Femur (tissue), 1 donor: ENCODE measurements around the gene FBRSL1.
"Not testable (repeated sequence)": the region's sequence is repeated elsewhere in the genome, so short reads cannot be mapped to it uniquely, and the experiment has no call there.

Source experiments
- DNase-seq: peaks from one replicate; pipeline ENCODE4 v3.0.0-alpha.2; 2017

The FBRSL1 gene

DNA sequence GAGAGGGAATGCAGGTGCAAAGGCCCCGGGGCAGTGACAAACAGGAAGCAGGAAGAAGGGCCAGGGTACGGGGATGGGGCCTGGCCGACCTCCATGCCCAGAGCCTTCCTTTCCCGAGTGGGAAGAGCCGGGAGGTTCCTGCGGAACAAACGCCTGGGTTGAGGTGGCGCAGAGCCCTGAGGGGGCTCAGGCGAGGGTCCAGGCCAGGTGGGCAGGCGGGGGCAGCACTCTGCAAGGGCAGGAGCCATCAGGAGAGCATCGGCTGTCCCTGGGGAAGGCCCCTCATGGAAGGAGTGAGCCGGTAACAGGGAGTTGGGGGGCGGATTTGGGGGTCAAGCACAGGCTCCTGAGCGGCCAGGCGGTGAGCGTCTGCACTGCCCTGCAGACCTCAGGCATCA, 18.1 kb upstream of the FBRSL1 start:
- DNase-seq = no peak

DNA sequence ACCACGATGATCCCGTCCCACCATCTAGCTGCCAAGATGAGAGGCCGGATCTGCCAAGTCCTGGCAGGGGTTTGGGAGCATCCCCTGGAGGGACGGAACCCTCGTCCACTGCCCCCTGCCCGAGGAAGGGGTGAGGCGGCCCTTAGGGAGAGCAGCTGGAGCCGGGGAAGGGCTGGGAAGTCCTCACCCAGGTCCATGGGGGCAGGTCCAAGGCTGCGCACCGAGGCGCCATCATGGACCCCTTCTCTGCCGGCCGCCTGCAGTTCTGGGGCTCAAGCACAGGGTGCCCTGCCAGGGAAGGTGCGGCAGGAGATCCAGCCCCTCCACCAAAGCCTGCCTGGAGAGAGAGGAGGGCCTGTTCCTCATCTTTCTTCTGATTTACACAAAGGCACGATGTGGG, 17.6 kb upstream of the FBRSL1 start:
- DNase-seq = no peak

DNA sequence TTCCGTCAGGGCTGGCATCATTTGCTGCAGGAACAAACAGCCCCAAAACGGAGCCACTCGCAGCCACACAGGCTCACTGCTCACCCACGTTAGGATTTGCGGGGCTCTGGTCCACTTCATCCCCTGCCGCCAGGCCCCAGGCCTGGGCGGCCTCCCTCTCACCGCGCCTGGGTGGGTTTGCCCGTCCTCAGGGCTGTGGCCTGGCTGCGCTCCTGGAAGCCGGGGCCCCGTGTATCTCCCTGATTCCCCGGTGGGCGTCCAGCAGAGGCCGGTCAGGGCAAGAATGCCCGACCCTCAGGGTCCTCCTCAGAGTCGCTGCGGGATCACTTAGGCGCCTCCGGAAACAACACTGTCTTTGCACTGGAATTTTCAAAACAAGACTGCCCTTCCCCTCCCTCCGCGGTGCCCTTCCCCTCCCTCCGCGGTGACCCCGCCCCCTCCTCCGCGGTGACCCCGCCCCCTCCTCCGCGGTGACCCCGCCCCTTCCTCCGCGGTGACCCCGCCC, 15.7 kb upstream of the FBRSL1 start:
- no peak for DNase-seq

DNA sequence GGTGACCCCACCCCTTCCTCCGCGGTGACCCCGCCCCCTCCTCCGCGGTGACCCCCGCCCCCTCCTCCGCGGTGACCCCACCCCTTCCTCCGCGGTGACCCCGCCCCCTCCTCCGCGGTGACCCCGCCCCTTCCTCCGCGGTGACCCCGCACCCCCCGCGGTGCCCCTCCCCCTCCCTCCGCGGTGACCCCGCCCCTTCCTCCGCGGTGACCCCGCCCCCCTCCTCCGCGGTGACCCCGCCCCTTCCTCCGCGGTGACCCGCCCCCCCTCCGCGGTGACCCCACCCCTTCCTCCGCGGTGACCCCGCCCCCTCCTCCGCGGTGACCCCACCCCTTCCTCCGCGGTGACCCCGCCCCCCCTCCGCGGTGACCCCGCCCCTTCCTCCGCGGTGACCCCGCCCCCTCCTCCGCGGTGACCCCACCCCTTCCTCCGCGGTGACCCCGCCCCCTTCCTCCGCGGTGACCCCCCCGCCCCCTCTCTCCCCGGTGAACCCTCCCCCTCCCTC, 15.1 kb upstream of the FBRSL1 start:
- DNase-seq = not testable (repeated sequence)

DNA sequence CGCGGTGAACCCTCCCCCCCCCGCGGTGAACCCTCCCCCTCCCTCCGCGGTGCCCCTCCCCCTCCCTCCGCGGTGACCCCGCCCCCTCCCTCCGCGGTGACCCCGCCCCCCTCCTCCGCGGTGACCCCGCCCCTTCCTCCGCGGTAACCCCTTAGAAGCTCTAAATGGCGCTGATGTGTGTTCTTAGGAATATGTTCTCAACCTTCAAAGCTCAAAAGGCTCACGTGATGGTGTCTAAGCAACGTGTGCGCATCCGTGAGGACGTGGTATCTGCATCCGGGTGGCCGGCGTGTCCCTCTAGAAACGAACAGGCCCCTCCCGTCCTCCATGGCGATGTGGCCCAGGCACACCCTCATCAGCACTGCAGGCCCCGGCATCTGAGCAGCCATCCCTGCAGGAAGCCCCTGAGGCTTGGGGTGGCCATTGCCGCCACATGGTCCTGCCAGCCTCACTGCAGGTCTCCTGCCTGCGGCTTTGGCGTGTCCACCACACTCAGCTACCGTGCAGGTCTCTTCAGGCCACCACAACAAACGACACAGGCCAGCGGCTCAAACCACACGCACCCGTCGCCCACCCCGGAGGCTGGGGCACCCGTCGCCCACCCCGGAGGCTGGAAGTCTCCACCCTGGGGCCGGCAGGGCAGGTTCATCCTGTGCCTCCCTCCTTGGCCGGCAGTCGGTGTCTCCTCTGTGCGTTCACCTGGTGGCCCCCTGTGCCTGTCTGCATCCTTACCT, 14.5 kb upstream of the FBRSL1 start:
- no peak for DNase-seq

DNA sequence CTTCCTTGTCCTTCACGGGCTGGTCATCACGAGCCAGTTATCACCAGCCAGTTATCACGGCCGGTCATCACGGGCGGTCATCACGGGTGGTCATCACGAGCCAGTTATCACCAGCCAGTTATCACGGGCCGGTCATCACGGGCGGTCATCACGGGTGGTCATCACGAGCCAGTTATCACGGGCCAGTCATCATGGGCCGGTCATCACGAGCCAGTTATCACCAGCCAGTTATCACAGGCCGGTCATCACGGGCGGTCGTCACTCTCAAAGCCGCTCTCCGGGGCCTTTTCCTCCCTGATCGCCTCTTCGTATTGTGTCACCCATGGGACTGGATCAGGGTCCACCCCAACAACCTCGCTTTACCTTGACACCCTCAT, 13.9 kb upstream of the FBRSL1 start:
- DNase-seq = no peak

DNA sequence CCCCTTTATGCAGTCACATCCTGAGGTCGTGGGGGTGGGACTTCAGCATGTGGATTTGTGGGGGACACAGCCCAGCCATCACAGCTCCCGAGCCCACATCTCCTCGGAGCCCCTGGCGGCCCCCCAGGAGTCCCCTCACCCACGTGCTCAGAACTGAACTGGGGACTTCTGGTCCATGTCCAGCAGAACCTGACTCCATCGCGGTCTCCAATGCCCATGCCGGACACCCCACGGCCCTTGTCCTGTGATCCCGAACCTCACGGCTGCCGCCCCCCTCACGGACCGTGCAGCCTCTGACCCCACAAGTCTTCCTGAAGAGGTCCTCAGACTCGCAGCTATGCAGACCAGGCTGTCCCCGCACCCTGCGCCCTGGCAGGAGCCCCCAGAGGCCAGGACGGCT, 13.5 kb upstream of the FBRSL1 start:
- DNase-seq = no peak

DNA sequence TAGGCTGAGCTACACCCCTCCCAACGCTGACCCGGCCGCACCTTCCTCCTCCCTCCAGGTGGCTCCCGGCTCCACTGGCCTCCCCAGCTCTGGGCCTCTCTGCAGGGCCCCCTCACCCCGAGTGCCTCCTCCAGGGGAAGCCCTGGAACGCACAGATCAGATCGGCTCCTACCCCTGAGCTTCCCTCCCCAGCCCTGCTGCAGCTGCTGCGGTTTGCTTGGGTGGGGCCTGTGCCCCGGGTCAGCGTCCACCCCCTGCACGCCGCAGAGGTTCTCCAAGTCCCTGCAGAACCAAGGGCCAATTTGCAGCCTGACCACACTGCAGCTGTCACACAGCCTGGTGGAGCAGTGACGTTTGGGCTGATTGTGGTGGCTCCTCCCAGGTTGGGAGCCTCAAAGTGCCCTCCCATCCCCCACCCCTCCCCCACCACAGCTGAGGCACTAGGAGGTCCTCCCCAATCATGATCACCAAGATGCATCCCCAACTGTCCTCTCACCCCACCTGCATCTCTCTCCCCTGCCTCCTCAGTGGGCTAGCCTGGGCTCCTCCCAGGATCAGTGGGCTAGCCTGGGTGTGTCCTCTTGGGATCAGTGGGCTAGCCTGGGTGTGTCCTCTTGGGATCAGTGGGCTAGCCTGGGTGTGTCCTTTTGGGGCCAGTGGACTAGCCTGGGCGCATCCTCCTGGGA, 12.8 kb upstream of the FBRSL1 start:
- DNase-seq = no peak

DNA sequence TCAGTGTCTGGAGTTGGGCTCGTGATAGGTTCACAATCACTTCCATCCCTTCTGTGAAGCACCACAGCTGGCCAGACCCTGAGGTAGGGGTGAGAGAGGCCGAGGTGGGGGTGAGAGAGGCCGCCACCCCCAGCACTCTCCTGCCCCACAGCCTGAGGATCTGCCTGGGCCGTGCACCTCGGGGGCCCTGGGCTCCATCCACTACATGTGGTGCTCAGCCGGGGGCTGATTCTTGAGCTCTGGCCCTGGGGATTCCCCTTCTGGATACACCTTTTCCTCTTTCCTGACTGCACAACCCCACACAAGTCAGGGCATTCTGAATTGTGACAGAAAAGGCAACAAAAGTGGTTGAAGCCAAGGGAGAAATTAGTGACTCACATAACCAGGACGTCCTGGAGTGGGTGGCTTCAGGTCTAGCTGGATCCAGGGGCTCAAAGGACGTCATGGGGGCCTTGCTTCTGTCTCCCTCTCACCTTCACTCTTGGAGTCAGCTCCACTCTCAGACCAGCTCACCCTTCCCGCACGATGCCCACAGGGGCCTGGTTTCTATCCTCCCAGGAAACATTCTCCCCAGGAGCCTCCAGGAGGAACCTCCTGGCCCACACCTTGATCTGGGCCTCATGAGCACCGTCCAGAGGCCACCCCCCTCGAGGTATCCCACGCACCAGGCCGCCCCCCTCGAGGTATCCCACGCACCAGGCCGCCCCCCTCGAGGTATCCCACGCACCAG, 12.1 kb upstream of the FBRSL1 start:
- no peak for DNase-seq

DNA sequence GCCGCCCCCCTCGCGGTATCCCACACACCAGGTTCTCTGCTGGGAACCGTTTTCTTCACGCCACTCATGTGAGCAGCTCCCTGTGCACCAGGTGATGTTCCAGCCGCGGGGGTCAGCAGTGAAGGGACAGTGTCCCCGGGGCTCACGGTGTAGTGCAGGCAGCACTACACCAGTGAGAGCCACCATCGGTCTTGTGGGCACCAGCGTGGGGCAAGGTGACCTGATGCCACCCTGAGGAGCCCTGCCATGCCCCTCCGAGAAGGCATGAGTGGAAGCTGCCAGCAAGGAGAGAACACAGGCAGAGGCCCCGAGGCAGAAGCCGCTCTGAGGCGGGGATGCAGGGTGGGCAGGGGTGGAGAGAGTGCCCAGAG, 11.5 kb upstream of the FBRSL1 start:
- no peak for DNase-seq

DNA sequence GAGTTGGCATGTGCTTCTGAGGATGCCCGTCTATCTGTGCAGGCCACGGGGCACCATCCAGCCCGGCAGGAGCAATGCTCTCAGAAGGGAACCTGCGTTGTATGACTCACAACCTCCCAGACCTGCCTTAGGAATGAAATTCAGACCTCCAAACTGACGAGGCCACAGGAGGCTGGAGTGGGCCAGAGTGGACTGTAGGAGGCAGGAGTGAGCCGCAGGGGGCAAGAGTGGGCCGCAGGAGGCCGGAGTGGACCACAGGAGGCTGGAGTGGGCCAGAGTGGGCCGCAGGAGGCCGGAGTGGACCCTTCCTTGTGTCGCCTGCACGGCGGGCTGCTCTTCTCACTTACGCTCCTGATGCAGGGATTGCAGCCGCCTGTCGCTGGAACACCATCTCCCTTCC, 11.1 kb upstream of the FBRSL1 start:
- no peak for DNase-seq

DNA sequence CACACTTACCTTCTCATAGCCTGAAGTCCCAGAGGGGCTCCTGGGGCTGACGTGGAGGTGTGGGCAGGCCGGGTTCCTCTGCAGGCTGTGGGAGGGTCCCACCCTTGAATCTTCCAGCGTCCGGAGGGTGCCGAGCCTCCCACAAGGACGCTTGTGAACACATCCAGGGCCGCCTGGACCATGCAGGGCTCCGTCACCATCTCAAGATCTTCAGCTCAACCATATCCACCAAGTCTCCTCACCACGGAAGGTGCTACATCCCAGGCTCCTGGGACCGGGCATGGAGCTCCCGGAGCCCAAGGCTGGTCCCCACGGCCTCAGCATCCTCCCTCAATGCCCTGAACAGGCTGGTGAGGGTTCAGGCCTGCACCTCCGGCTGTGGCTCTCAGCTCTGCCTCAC, 10.7 kb upstream of the FBRSL1 start:
- DNase-seq = no peak

DNA sequence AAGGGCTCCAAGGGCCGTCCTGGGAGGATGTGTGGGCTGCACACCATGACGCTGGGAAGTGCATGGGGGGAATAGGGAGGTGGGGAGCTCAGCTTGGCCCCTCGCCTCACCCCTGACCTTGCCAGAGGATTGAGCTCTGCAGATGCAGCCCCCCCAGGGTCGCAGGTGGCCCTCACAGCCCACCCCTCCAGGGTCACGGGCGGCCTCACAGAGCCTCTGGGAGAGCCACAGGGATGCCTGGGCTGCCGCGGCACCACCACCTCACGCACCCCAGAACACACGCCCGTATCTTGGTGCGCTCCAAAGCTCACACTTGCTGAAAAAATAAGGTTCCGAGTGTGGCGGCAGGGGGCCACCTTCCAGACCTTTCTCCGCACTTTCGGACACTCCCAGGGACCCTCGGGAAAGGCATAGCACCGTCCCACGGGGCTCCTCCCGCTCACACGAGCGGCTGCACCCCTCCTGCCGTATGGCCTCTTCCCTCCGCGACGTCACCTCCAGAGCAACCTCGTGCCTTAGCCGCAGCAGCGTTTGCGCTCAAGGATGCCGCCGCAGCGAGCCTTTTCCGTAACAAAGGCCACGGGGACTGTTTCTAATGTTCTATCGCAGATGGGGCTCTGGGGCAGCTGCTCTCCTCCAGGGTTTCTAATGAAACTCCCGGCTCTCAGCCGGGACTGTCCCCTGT, 9.9 kb upstream of the FBRSL1 start:
- no peak for DNase-seq

DNA sequence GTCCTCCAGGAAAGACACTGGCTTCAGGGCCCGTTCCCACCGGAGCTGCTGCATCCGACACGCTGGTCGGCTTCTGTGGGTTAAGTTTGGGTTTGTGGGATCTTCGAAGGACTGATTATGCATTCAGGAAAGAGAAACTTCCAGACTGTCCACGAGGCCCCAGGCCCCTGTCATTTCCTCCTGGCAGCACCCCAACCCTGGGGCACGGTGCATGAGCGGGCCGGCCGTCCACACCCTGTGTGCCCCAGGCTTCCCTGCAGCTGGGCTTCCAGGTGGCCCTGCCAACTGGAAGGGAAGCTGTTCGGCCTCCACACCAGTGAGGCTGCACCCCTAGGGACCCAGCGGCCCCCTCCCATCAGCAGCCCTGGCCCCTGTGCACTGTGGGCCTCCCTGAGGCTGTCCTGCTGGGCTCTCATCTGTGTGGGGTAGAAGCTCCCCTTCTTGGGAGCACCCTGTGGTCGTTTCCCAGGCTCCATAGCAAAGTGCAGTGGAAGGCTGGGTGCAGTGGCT, 9.3 kb upstream of the FBRSL1 start:
- no peak for DNase-seq

DNA sequence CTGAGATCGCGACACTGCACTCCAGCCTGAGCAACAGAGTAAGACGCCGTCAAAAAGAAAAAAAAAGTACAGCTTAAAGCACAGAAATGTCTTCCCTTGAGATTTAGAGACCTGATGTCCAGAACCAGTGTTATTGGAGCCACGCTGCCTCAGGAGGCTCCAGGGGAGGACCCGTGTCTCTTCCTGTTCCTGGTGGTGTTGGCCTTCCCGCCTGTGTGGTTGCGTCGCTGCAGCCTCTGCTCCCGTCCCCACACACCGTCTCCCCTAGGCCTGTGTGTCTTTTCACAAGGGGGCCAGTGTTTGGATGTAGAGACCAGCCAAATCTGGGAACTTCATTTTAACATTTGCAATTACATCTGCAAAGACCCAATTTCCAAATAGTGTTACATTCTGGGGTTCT, 8.6 kb upstream of the FBRSL1 start:
- DNase-seq = no peak

DNA sequence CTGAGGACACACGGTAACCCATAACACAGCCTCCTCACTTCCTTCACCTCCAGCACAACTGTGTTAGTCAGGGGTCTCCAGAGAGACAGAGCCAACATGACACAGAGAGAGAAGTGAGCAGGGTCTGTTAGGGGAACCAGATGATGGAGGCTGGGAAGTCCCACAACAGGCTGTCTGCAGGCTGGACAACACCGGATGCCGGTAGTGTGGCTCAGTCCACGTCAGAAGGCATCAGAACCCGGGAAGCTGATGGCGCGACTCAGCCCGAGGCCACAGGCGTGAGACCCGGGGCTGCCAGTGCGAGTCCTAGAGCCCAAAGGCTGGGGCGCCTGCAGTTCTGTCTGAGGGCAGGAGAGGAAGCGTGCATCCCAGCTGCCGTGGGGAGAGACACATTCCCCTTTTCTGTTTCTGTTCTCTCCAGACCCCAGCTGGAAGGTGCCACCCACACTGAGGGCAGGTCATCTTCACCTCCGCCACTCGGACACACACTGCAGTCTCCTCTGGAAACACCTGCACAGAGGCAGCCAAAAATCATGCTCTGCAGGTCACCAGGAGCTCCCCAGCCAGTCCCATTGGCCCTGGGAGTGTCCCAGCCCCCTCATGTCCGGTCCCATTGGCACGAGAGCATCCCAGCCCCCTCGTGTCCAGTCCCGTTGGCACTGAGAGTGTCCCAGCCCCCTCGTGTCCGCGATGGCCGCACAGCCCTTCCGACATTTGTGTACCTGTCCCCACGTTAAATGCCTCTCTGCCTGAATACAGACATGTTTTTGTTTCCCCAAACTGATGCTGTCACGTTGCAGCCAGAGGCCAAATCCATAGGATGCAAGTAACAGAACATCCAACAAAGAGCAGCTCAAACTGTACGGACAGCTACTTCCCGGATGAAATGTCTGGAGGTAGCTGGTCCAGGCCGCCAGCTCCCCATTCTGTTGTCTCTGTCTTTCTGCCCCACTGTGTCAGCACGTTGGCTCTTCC, 7.9 kb upstream of the FBRSL1 start:
- DNase-seq = no peak

DNA sequence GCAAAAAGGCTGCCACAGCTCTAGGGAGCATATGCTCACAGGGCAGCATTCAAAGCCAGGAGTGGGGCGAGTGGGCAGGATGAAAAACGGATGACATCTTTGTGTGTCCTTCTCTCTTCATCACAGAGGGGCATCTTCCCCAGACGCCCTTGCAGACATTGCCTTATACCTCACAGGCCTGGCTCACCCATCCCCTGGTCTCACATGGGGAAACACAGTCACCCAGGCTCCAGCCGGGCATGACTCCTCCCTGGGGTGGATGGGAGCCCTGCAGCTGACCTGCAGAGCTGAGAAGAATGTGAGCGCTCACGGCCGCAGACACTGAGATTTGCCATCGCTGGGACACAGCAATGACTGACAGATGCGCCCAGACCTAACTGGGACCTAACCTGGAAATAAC, 7.2 kb upstream of the FBRSL1 start:
- no peak for DNase-seq

DNA sequence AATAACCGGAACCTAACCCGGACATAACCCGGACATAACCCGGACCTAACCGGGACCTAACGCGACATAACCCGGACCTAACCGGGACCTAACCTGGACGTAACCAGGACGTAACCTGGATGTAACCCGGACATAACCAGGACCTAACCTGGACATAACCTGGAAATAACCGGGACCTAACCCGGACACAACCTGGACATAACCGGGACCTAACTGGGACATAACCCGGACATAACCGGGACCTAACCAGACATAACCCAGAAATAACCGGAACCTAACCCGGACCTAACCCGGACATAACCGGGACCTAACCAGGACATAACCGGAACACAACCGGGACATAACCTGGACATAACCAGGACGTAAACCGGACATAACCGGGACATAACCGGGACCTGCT, 6.7 kb upstream of the FBRSL1 start:
- DNase-seq = no peak

DNA sequence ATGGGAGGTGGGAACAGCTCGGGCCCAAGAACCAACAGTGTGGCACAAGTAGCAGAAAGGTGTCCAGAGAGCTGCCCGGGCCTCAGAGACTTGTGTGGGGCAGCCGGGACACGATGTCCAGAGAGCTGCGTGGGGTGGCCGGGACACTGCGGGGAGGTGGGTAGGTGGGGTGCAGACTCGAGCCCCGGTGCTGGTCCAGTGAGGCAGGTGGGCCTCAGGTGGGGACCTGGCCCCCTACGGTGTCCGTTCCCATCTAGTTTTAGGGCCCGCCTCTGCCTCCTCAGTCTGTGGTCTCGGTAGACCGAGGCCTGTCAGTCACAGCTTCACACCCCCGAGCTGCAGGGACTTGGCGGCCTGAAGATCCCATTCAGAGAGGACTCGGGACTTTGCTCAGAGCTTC, 6.3 kb upstream of the FBRSL1 start:
- no peak for DNase-seq

DNA sequence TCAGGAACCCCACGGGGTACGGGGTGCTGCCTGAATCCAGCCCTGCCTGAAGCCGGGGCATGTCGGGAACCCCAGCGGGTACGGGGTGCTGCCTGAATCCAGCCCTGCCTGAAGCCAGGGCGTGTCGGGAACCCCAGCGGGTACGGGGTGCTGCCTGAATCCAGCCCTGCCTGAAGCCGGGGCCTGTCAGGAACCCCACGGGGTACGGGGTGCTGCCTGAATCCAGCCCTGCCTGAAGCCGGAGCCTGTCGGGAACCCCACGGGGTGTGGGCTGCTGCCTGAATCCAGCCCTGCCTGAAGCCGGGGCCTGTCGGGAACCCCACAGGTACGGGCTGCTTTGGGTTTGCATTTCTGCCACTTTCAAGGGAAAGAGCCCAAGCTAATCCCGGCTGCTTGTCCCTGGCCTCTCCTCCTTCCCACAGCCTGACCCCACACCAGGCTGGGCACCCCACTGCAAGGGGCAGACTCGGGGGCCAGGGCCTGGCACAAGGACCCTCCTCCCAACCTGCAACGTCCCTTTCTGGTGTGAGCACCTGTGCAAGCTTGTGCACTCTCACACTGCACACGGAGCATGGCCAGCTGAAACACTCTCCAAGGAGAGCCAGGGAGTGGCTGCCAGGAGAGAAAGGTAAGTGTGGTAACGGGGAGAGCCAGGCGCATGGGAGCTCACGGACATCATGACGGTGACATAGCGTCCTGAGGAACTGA, 5.6 kb upstream of the FBRSL1 start:
- DNase-seq = no peak

DNA sequence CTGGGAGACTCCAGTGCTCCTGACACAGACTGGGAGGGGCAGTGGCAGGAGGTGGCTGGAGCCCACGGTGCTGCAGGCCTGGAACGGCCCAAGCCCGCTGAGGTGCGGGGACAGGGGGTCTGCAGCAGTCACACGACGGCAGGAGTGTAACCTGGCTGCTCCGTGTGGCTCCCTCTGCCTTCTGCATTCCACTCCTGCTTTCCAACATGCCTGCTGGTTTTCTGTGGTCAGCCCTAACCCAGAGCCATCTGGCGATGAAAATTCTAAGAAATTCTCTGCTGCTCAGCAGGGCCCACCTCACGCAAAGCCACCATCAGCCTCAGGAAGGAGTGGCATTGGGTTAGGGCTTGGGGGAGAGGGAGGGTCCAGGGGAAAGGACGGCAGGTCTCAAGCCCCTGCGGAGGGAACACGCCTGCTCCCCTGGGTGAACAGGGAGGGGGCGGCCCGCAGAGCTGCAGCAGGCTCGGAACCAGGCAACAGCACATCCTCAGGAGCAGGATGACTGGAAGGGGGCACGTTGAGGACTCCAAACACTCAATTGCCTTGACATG, 5.0 kb upstream of the FBRSL1 start:
- DNase-seq = no peak
